Measurements from ENCODE around the gene HTATIP2. TPM values are rescaled to one million over a fixed set of nuclear protein-coding genes. Genes with fewer than 3 reads are reported as not detected.

HTATIP2 gene
- polyA plus RNA-seq, 1 donor (not counting 4 experiments of a cell fraction or from before 2014, with no cell fraction given) = 45.1 TPM

- Histone ChIP-seq H3K4me2 (ENCODE audit: control insufficient read depth, extremely low read depth, insufficient read depth, low read depth, low read length) (no peak overlapping the region), H4K20me1 (ENCODE audit: control insufficient read depth, extremely low read depth, insufficient read depth, low read length) (no peaks in the 10 kb centered on the region), H3K9me1 (ENCODE audit: control insufficient read depth, extremely low read depth, insufficient read depth, low read length) (no peaks in the 10 kb centered on the region), H3K4me3 (ENCODE audit: control insufficient read depth in 2 of 3, extremely low read depth in 1 of 3, insufficient read depth in 2 of 3, low read depth in 1 of 3, low read length in 3 of 3) (no peak overlapping the region), H3K27me3 (ENCODE audit: control insufficient read depth, extremely low read depth, insufficient read depth, low read length) (no peaks in the 10 kb centered on the region), H3K9ac (ENCODE audit: control insufficient read depth, extremely low read depth, insufficient read depth, low read length) (no peak overlapping the region), H3K27ac (ENCODE audit: control insufficient read depth, insufficient read depth, low read length) (no peak overlapping the region), H3K36me3 (ENCODE audit: control insufficient read depth in 2 of 2, extremely low read depth in 1 of 2, insufficient read depth in 2 of 2, low read length in 2 of 2) (peaks cover 0 to 3% of the 10 kb centered on the region in 2 experiments), H3K79me2 (ENCODE audit: control insufficient read depth, insufficient read depth, low read length) (no peaks in the 10 kb centered on the region), H2AFZ (ENCODE audit: control insufficient read depth, low read length) (no peak overlapping the region), H3K9me3 (ENCODE audit: control insufficient read depth, low read depth, low read length) (no peaks in the 10 kb centered on the region), H3K4me1 (ENCODE audit: control insufficient read depth, extremely low read depth, insufficient read depth, low read length) (no peaks in the 10 kb centered on the region)
- no peak for FAIRE-seq
- no peak for DNase-seq (ENCODE audit: low read depth, low spot score)
- dilution Hi-C loops (cut with MboI; ENCODE audit: extremely low pct_ligation_motif_present, low sequenced_read_pairs) = no loop called here
- no peak for TF ChIP-seq CTCF (optimal IDR thresholded peaks at IDR 0.05 in 1 of 3, IDR thresholded peaks at IDR 0.05 in 1 of 3, conservative IDR thresholded peaks at IDR 0.05 in 1 of 3; ENCODE audit: extremely low read depth in 1 of 3, insufficient read depth in 2 of 3, low read length in 3 of 3)
These were observed 43.8 kb downstream of the HTATIP2 start for GRCh38 chr11:20407344-20407743.

- H3K4me2 ChIP-seq (ENCODE audit: control insufficient read depth, extremely low read depth, insufficient read depth, low read depth, low read length) = no peak overlapping the region
- no peak overlapping the region for H3K27ac ChIP-seq (ENCODE audit: control insufficient read depth, insufficient read depth, low read length)
- peaks cover 4 to 7% of the 10 kb centered on the region in 2 experiments for H3K36me3 ChIP-seq (ENCODE audit: control insufficient read depth in 2 of 2, extremely low read depth in 1 of 2, insufficient read depth in 2 of 2, low read length in 2 of 2)
- TF ChIP-seq CTCF (optimal IDR thresholded peaks at IDR 0.05 in 1 of 3, IDR thresholded peaks at IDR 0.05 in 1 of 3, conservative IDR thresholded peaks at IDR 0.05 in 1 of 3; ENCODE audit: extremely low read depth in 1 of 3, insufficient read depth in 2 of 3, low read length in 3 of 3) (no peak), EZH2 (IDR thresholded peaks at IDR 0.05; ENCODE audit: low read length) (no peak)
- no peak overlapping the region for H3K4me3 ChIP-seq (ENCODE audit: control insufficient read depth in 2 of 3, extremely low read depth in 1 of 3, insufficient read depth in 2 of 3, low read depth in 1 of 3, low read length in 3 of 3)
- H2AFZ ChIP-seq (ENCODE audit: control insufficient read depth, low read length) = no peak overlapping the region
- H3K4me1 ChIP-seq (ENCODE audit: control insufficient read depth, extremely low read depth, insufficient read depth, low read length) = no peaks in the 10 kb centered on the region
- no peaks in the 10 kb centered on the region for H3K79me2 ChIP-seq (ENCODE audit: control insufficient read depth, insufficient read depth, low read length)
- FAIRE-seq (no peak), DNase-seq (ENCODE audit: low read depth, low spot score) (no peak)
- no peaks in the 10 kb centered on the region for H3K9me1 ChIP-seq (ENCODE audit: control insufficient read depth, extremely low read depth, insufficient read depth, low read length)
- H3K27me3 ChIP-seq (ENCODE audit: control insufficient read depth, extremely low read depth, insufficient read depth, low read length) = no peaks in the 10 kb centered on the region
- H3K9me3 ChIP-seq (ENCODE audit: control insufficient read depth, low read depth, low read length) = no peaks in the 10 kb centered on the region
- H3K9ac ChIP-seq (ENCODE audit: control insufficient read depth, extremely low read depth, insufficient read depth, low read length) = no peak overlapping the region
- dilution Hi-C loops (cut with MboI; ENCODE audit: extremely low pct_ligation_motif_present, low sequenced_read_pairs) = no loop called here
- H4K20me1 ChIP-seq (ENCODE audit: control insufficient read depth, extremely low read depth, insufficient read depth, low read length) = no peaks in the 10 kb centered on the region
These were observed 51.9 kb downstream of the HTATIP2 start for GRCh38 chr11:20415432-20415831.
